WTC11 (cell line): ENCODE data around the gene SLC2A9.

Experiments used
- ELF4 ChIP-seq: sonication (generic); formaldehyde crosslinking; IDR thresholded peaks from 2 replicates; pipeline ENCODE4 v1.8.1; 2022; ENCODE audit warnings: low read depth, mild to moderate bottlenecking, moderate library complexity, missing genetic modification reagents
- GABPB1 ChIP-seq: sonication (generic); formaldehyde crosslinking; IDR thresholded peaks from 2 replicates; pipeline ENCODE4 v1.8.1; 2023; ENCODE audit warnings: mild to moderate bottlenecking, missing genetic modification reagents
- HMGA2 ChIP-seq: fragments of 250-450 bp; sonication (Bioruptor Pico); IDR thresholded peaks from 2 replicates; pipeline ENCODE4 v1.4.0; 2021; ENCODE audit warnings: mild to moderate bottlenecking, moderate library complexity
- MYBL2 ChIP-seq: sonication (generic); formaldehyde crosslinking; IDR thresholded peaks from 2 replicates; pipeline ENCODE4 v1.8.1; 2023; ENCODE audit warnings: mild to moderate bottlenecking, moderate library complexity, missing genetic modification reagents
- TF ChIP-seq, protein P1 (sequence below): fragments of 200-600 bp; IDR thresholded peaks from 2 replicates; pipeline ENCODE4 v1.8.0; 2022; ENCODE audit warnings: antibody characterized with exemption

DNA sequence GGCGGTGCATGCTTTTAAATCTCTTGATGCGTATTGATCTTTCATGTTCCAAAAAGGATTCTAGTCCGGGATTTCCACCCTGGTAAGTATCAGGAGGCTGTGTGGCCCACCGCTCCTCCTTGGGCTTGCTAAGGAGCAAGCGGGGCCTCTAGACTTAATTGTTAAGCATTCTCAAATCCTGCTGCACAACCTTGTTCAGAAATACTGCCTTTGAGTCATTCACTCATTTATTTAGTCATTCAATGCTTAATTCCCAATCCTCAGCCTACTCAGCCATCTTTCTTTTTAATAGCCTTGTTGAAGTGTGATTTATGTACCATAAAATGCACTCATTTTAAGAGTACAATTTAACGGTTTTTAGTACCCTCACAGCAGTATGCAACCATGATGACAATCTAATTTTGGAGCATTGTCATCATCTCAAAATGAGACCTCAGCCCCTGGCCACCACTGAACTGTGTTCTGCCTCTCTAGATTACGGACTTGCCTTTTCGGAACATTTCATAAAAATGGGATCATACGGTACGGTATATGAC, 15.6 kb upstream of the SLC2A9 start:
- TF ChIP-seq, protein P1, sequence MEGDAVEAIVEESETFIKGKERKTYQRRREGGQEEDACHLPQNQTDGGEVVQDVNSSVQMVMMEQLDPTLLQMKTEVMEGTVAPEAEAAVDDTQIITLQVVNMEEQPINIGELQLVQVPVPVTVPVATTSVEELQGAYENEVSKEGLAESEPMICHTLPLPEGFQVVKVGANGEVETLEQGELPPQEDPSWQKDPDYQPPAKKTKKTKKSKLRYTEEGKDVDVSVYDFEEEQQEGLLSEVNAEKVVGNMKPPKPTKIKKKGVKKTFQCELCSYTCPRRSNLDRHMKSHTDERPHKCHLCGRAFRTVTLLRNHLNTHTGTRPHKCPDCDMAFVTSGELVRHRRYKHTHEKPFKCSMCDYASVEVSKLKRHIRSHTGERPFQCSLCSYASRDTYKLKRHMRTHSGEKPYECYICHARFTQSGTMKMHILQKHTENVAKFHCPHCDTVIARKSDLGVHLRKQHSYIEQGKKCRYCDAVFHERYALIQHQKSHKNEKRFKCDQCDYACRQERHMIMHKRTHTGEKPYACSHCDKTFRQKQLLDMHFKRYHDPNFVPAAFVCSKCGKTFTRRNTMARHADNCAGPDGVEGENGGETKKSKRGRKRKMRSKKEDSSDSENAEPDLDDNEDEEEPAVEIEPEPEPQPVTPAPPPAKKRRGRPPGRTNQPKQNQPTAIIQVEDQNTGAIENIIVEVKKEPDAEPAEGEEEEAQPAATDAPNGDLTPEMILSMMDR, result no peak
- TF ChIP-seq ELF4 (CRISPR knock-in tag), result no peak
- TF ChIP-seq HMGA2 (CRISPR knock-in tag), result no peak
- no peak for TF ChIP-seq MYBL2 (CRISPR knock-in tag)
- no peak for TF ChIP-seq GABPB1 (CRISPR knock-in tag)
